Measurements from ENCODE around the gene TRAF1.

Gene TRAF1

DNA sequence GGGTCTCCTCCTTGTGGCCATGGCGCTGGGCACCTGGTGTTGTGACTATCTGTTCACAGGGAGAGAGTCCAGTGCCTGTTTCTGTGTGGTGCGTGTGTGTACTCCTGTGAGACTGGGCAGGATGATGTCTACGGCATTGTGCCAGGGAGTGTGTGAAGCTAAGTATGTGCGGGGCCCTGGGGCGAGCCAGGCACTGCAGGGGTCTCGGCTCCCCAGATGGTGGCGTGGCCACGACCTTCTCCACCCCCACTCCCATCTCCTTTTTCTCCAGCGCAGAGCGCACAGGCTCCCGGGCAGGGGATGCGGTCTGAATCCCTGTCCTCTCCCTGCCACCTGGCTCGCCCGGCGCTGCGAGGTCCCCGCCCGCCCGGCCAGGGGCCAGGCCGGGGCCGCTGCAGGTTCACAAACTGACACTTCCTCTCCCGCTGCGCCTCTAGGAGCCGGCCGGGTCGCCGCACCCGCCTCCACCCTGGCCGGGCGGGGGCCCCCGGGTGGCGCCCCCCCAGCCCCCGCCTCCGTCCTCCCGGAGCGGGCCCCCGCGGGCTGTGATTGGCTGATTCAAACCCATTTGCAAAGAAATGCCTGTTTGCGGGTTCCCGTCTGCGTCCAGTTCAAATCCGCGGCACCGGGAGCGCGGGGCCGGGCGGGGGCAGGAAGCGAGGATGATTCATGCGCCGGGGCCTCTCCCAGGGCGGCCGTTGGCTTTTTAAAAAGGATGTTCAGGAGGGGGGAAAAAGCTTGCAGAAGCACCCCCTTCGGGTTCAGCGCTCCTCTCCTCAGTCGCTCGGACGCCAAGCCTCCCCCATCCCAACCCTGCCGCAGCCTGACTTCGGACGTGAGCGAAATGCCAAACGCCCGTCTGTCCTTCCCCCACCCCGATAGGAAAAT, 50.4 kb downstream of the TRAF1 start:
- no peaks in the 10 kb centered on the region for H4K20me1 ChIP-seq (ENCODE audit: insufficient read depth, low read length)
- no peak overlapping the region; the same call in 1 of the 2 replicates for H2AFZ ChIP-seq (ENCODE audit: low read depth, low read length)
- H3K4me1 ChIP-seq (ENCODE audit: low read length) = peaks cover 38% of the 10 kb centered on the region
- H3K4me2 ChIP-seq (ENCODE audit: low read length) = peak overlapping the region; percentile 84
- H3K27ac ChIP-seq (ENCODE audit: low read length) = peak overlapping the region; percentile 89
- peaks cover 34% of the 10 kb centered on the region for H3K79me2 ChIP-seq (ENCODE audit: low read length)
- no peak for TF ChIP-seq EZH2phosphoT487 (IDR thresholded peaks at IDR 0.05; ENCODE audit: low read depth)
- TF ChIP-seq, protein P1, sequence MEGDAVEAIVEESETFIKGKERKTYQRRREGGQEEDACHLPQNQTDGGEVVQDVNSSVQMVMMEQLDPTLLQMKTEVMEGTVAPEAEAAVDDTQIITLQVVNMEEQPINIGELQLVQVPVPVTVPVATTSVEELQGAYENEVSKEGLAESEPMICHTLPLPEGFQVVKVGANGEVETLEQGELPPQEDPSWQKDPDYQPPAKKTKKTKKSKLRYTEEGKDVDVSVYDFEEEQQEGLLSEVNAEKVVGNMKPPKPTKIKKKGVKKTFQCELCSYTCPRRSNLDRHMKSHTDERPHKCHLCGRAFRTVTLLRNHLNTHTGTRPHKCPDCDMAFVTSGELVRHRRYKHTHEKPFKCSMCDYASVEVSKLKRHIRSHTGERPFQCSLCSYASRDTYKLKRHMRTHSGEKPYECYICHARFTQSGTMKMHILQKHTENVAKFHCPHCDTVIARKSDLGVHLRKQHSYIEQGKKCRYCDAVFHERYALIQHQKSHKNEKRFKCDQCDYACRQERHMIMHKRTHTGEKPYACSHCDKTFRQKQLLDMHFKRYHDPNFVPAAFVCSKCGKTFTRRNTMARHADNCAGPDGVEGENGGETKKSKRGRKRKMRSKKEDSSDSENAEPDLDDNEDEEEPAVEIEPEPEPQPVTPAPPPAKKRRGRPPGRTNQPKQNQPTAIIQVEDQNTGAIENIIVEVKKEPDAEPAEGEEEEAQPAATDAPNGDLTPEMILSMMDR (IDR thresholded peaks at IDR 0.05; ENCODE audit: low read depth, low read length) = peak; percentile 31
- no peaks in the 10 kb centered on the region for H3K9me3 ChIP-seq (ENCODE audit: insufficient read depth, low read length)
- peak overlapping the region; percentile 95 for H3K4me3 ChIP-seq (ENCODE audit: low read length)
- peaks cover 26% of the 10 kb centered on the region for H3K36me3 ChIP-seq (replicated peaks; ENCODE audit: low read depth, low read length)
- peak overlapping the region; percentile 96 for H3K9ac ChIP-seq (ENCODE audit: low read length)
- no peaks in the 10 kb centered on the region for H3K27me3 ChIP-seq (ENCODE audit: low read depth, low read length)

DNA sequence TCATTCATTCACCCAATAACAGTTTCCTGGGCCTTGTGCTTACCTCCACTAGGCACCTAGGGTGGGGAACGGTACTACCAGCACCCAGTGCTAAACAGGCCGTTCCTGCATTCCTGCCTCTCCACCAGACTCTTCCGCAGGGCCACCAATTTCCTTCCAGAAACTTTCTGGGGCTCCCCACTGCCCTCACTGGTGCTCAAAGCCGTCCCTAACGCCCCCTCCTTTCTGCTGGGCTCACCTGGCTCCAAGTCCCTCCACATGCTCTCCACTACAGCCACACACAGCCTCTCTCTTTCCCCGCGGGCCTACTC, 51.0 kb downstream of the TRAF1 start:
- Histone ChIP-seq H3K79me2 (ENCODE audit: low read length) (peaks cover 34% of the 10 kb centered on the region), H4K20me1 (ENCODE audit: insufficient read depth, low read length) (no peaks in the 10 kb centered on the region), H3K27me3 (ENCODE audit: low read depth, low read length) (no peaks in the 10 kb centered on the region), H3K9me3 (ENCODE audit: insufficient read depth, low read length) (no peaks in the 10 kb centered on the region), H3K4me1 (ENCODE audit: low read length) (peaks cover 38% of the 10 kb centered on the region), H3K4me3 (ENCODE audit: low read length) (peak overlapping the region; percentile 95), H3K4me2 (ENCODE audit: low read length) (peak overlapping the region; percentile 84), H3K36me3 (replicated peaks; ENCODE audit: low read depth, low read length) (peaks cover 28% of the 10 kb centered on the region), H3K27ac (ENCODE audit: low read length) (peak overlapping the region; percentile 89), H2AFZ (ENCODE audit: low read depth, low read length) (no peak overlapping the region), H3K9ac (ENCODE audit: low read length) (peak overlapping the region; percentile 96)
- TF ChIP-seq, protein P1 (IDR thresholded peaks at IDR 0.05; ENCODE audit: low read depth, low read length) = no peak
- no peak for TF ChIP-seq EZH2phosphoT487 (IDR thresholded peaks at IDR 0.05; ENCODE audit: low read depth)

DNA sequence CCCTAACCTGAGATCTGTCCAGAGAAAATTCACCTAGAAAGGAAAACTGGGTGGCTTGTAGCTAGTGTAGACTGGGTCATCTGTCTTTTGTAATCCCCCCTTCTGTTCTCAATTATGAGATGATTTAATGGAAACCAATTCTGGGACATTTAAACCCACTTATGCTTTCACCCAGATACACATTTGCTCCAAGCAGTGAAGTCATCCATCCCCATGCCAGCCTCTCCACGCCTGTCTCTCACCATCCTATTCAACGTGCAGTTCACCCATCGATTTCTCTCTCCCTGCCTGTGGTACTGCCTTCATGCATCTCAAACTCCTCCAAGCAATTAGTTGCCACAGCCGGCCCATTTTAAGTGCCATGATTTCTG, 51.4 kb downstream of the TRAF1 start:
- Histone ChIP-seq H3K79me2 (ENCODE audit: low read length) (peaks cover 34% of the 10 kb centered on the region), H3K27ac (ENCODE audit: low read length) (peak overlapping the region; percentile 89), H3K9me3 (ENCODE audit: insufficient read depth, low read length) (no peaks in the 10 kb centered on the region), H4K20me1 (ENCODE audit: insufficient read depth, low read length) (no peaks in the 10 kb centered on the region), H2AFZ (ENCODE audit: low read depth, low read length) (no peak overlapping the region), H3K9ac (ENCODE audit: low read length) (peak overlapping the region; percentile 96; the same call in 1 of the 2 replicates), H3K36me3 (replicated peaks; ENCODE audit: low read depth, low read length) (peaks cover 29% of the 10 kb centered on the region), H3K4me2 (ENCODE audit: low read length) (peak overlapping the region; percentile 84), H3K4me3 (ENCODE audit: low read length) (peak overlapping the region; percentile 95), H3K4me1 (ENCODE audit: low read length) (peaks cover 38% of the 10 kb centered on the region), H3K27me3 (ENCODE audit: low read depth, low read length) (no peaks in the 10 kb centered on the region)
- TF ChIP-seq, protein P1 (IDR thresholded peaks at IDR 0.05; ENCODE audit: low read depth, low read length) = no peak
- no peak for TF ChIP-seq EZH2phosphoT487 (IDR thresholded peaks at IDR 0.05; ENCODE audit: low read depth)
